ENCODE data around the gene SLC25A34. TPM values are rescaled to one million over a fixed set of nuclear protein-coding genes. Genes with fewer than 3 reads are reported as not detected.
A peak's percentile ranks its signal among the peaks of the same experiment; 100 is the strongest.

SLC25A34 gene
- total RNA-seq, 6 experiments from 2014 or later, result 0.69 to 11.6 (median 3.2) TPM

GRCh38 chr1:15755021-15755645 lies 19.1 kb downstream of the SLC25A34 start:
- Histone ChIP-seq H3K27ac (no peak overlapping the region), H3K4me1 (peaks cover 0 to 6% (median 0%) of the 10 kb centered on the region in 4 donors), H3K36me3 (no peaks in the 10 kb centered on the region), H3K4me3 (no peak overlapping the region), H3K9me3 (no peaks in the 10 kb centered on the region), H3K27me3 (no peaks in the 10 kb centered on the region)
- no peak for DNase-seq
- 75% methylated on average over 1 of the region's 2 CpGs for WGBS (ENCODE audit: insufficient coverage, low coverage, low lambda C conversion rate, missing lambda C conversion rate)
- TF ChIP-seq POLR2A (IDR thresholded peaks at IDR 0.05), result no peak
- TF ChIP-seq, protein P1, sequence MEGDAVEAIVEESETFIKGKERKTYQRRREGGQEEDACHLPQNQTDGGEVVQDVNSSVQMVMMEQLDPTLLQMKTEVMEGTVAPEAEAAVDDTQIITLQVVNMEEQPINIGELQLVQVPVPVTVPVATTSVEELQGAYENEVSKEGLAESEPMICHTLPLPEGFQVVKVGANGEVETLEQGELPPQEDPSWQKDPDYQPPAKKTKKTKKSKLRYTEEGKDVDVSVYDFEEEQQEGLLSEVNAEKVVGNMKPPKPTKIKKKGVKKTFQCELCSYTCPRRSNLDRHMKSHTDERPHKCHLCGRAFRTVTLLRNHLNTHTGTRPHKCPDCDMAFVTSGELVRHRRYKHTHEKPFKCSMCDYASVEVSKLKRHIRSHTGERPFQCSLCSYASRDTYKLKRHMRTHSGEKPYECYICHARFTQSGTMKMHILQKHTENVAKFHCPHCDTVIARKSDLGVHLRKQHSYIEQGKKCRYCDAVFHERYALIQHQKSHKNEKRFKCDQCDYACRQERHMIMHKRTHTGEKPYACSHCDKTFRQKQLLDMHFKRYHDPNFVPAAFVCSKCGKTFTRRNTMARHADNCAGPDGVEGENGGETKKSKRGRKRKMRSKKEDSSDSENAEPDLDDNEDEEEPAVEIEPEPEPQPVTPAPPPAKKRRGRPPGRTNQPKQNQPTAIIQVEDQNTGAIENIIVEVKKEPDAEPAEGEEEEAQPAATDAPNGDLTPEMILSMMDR (IDR thresholded peaks at IDR 0.05), result no peak
- ATAC-seq, result no peak
- intact Hi-C loops (cut with DNase I), result no loop called here

DNA sequence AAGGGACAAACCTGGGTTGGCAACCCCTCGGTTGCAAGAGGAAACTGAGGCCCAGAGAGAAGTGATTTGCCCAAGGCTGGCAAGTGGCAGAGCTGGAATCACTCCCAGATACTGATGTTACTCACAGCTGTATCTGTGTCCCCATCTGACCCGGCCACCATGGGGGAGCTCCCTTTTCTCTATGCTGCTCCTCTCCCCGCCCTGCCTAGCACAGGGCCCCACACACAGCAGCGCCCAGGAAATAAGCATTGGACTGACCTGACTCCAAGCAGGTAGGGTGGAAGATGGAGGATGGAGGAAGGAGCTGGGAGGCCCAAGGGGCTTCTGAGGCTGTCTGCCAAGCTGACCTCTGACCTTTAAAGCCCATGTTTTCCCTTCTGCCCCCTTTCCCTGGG lies 19.6 kb downstream of the SLC25A34 start:
- 61% methylated on average over 3 of the region's 4 CpGs for WGBS (ENCODE audit: insufficient coverage, low coverage, low lambda C conversion rate, missing lambda C conversion rate)
- no peak overlapping the region for H3K27ac ChIP-seq

GRCh38 chr1:15756143-15757015 lies 20.3 kb downstream of the SLC25A34 start:
- ATAC-seq, result peak; percentile 8 to 35 (median 24)

More for the DNA sequence above, 19.6 kb downstream of the SLC25A34 start:
- no peak overlapping the region for H3K4me3 ChIP-seq
- ATAC-seq (no peak), DNase-seq (no peak)
- peaks cover 0 to 6% (median 0%) of the 10 kb centered on the region in 4 donors for H3K4me1 ChIP-seq
- TF ChIP-seq POLR2A (IDR thresholded peaks at IDR 0.05), result no peak
- TF ChIP-seq, protein P1 (IDR thresholded peaks at IDR 0.05), result no peak
- H3K9me3 ChIP-seq, result no peaks in the 10 kb centered on the region
- intact Hi-C loops (cut with DNase I), result no loop called here
- no peaks in the 10 kb centered on the region for H3K36me3 ChIP-seq
- H3K27me3 ChIP-seq, result no peaks in the 10 kb centered on the region

DNA sequence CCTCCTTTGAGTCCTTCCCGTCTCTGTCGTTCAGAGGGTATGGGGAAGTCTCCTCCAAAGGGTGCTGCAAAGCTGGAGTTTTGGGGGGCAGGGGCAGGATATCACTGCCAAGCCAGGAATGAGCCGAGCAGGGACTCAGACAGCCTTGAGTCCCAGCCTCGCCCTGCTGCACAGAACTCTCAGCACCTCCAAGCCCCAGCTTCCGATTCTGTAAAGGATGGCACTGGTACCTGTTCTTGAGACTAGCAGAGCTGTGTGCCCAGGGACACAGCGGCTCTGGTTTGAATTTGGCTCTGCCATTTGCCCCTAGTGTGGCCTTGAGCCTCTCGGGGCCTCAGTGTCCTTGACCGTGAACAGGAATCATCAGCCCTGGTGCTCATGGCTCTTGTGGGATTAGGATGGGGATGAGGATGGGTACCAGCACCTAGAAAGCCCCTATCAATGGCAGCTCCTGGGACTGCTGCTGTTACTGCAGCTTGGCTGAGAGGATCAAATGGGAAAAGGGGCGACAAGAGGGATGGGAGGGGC lies 21.0 kb downstream of the SLC25A34 start:
- ATAC-seq, result no peak
- 72% methylated on average over 5 of the region's 9 CpGs for WGBS (ENCODE audit: insufficient coverage, low coverage, low lambda C conversion rate, missing lambda C conversion rate)
- H3K36me3 ChIP-seq, result no peaks in the 10 kb centered on the region
- DNase-seq, result no peak
- H3K27me3 ChIP-seq, result no peaks in the 10 kb centered on the region
- no peak overlapping the region for H3K27ac ChIP-seq
- peaks cover 0 to 6% (median 0%) of the 10 kb centered on the region in 4 donors for H3K4me1 ChIP-seq
- TF ChIP-seq, protein P1 (IDR thresholded peaks at IDR 0.05), result no peak
- TF ChIP-seq POLR2A (IDR thresholded peaks at IDR 0.05), result no peak
- H3K4me3 ChIP-seq, result no peak overlapping the region
- intact Hi-C loops (cut with DNase I), result no loop called here
- no peaks in the 10 kb centered on the region for H3K9me3 ChIP-seq

More at GRCh38 chr1:15756143-15757015, 20.3 kb downstream of the SLC25A34 start:
- H3K27me3 ChIP-seq, result no peaks in the 10 kb centered on the region
- TF ChIP-seq POLR2A (IDR thresholded peaks at IDR 0.05), result peak; percentile 58
- TF ChIP-seq, protein P1 (IDR thresholded peaks at IDR 0.05), result no peak
- DNase-seq, result no peak
- H3K4me1 ChIP-seq, result peaks cover 0 to 6% (median 0%) of the 10 kb centered on the region in 4 donors
- intact Hi-C loops (cut with DNase I), result no loop called here
- WGBS (ENCODE audit: insufficient coverage, low coverage, low lambda C conversion rate, missing lambda C conversion rate), result 58% methylated on average over 6 of the region's 21 CpGs
- no peak overlapping the region for H3K27ac ChIP-seq
- H3K36me3 ChIP-seq, result no peaks in the 10 kb centered on the region
- H3K4me3 ChIP-seq, result no peak overlapping the region
- H3K9me3 ChIP-seq, result no peaks in the 10 kb centered on the region
